Neural cell (in vitro differentiated cells): Measurements from ENCODE around the gene RIC8B.

Experiments
- EP300 ChIP-seq: fragments of 450-650 bp; conservative IDR thresholded peaks from 2 replicates; pipeline ENCODE4 v1.6.1; 2014; ENCODE audit warnings: antibody characterized with exemption, mild to moderate bottlenecking, moderate library complexity; ENCODE audit not compliant: poor library complexity, severe bottlenecking
- EZH2 ChIP-seq: fragments of 200-600, 300-800 bp; shearing (Covaris generic), sonication (generic); IDR thresholded peaks from 2 replicates; pipeline ENCODE4 v1.6.1; 2014; ENCODE audit warnings: antibody characterized with exemption, low read length, borderline replicate concordance, mild to moderate bottlenecking; ENCODE audit not compliant: insufficient read depth, poor library complexity, severe bottlenecking
- MXI1 ChIP-seq: fragments of 450-650 bp; conservative IDR thresholded peaks from 2 replicates; pipeline ENCODE4 v1.6.1; 2014; ENCODE audit warnings: antibody characterized with exemption, mild to moderate bottlenecking; ENCODE audit not compliant: poor library complexity, severe bottlenecking
- POLR2AphosphoS5 ChIP-seq: IDR thresholded peaks from 2 replicates; pipeline ENCODE4 v1.6.1; 2012
- RAD21 ChIP-seq: fragments of 450-650 bp; conservative IDR thresholded peaks from 2 replicates; pipeline ENCODE4 v1.6.1; 2014; ENCODE audit warnings: antibody characterized with exemption, mild to moderate bottlenecking, moderate library complexity
- SMC3 ChIP-seq: fragments of 450-650 bp; conservative IDR thresholded peaks from 2 replicates; pipeline ENCODE4 v1.6.1; 2014; ENCODE audit warnings: antibody characterized with exemption, mild to moderate bottlenecking, moderate library complexity; ENCODE audit not compliant: poor library complexity
- TF ChIP-seq, protein P1 (sequence below): fragments of 450-650 bp; IDR thresholded peaks from 2 replicates; pipeline ENCODE4 v1.5.1; 2014; ENCODE audit warnings: antibody characterized with exemption, mild to moderate bottlenecking, moderate library complexity; ENCODE audit not compliant: poor library complexity, severe bottlenecking
- TF ChIP-seq, protein P2 (sequence below): IDR thresholded peaks from 2 replicates; pipeline ENCODE4 v1.6.1; 2012; ENCODE audit warnings: borderline replicate concordance

DNA sequence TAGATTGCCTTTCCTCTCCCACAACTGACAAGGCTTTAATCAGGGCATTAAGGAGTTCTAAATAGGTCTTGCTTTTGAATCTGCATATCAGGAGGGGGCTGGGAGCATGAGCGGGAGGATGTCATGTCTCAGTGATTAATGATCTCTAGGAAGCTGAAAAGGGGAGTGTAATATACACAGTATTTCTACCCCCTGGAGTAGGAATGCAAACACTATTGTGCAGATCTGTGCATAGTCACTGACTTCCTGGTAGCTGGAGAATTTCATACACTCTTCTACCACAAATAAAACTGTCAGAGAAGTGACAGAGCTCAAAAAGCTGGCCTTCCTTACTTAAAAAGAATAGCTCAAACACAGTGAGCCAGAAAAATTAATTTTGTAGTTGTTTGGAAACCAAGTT lies 65.8 kb downstream of the RIC8B start:
- TF ChIP-seq POLR2AphosphoS5, result no peak
- TF ChIP-seq, protein P1, sequence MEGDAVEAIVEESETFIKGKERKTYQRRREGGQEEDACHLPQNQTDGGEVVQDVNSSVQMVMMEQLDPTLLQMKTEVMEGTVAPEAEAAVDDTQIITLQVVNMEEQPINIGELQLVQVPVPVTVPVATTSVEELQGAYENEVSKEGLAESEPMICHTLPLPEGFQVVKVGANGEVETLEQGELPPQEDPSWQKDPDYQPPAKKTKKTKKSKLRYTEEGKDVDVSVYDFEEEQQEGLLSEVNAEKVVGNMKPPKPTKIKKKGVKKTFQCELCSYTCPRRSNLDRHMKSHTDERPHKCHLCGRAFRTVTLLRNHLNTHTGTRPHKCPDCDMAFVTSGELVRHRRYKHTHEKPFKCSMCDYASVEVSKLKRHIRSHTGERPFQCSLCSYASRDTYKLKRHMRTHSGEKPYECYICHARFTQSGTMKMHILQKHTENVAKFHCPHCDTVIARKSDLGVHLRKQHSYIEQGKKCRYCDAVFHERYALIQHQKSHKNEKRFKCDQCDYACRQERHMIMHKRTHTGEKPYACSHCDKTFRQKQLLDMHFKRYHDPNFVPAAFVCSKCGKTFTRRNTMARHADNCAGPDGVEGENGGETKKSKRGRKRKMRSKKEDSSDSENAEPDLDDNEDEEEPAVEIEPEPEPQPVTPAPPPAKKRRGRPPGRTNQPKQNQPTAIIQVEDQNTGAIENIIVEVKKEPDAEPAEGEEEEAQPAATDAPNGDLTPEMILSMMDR, result no peak
- TF ChIP-seq EP300, result no peak
- TF ChIP-seq EZH2, result no peak
- TF ChIP-seq RAD21, result no peak
- TF ChIP-seq, protein P2, sequence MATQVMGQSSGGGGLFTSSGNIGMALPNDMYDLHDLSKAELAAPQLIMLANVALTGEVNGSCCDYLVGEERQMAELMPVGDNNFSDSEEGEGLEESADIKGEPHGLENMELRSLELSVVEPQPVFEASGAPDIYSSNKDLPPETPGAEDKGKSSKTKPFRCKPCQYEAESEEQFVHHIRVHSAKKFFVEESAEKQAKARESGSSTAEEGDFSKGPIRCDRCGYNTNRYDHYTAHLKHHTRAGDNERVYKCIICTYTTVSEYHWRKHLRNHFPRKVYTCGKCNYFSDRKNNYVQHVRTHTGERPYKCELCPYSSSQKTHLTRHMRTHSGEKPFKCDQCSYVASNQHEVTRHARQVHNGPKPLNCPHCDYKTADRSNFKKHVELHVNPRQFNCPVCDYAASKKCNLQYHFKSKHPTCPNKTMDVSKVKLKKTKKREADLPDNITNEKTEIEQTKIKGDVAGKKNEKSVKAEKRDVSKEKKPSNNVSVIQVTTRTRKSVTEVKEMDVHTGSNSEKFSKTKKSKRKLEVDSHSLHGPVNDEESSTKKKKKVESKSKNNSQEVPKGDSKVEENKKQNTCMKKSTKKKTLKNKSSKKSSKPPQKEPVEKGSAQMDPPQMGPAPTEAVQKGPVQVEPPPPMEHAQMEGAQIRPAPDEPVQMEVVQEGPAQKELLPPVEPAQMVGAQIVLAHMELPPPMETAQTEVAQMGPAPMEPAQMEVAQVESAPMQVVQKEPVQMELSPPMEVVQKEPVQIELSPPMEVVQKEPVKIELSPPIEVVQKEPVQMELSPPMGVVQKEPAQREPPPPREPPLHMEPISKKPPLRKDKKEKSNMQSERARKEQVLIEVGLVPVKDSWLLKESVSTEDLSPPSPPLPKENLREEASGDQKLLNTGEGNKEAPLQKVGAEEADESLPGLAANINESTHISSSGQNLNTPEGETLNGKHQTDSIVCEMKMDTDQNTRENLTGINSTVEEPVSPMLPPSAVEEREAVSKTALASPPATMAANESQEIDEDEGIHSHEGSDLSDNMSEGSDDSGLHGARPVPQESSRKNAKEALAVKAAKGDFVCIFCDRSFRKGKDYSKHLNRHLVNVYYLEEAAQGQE, result no peak
- TF ChIP-seq MXI1, result no peak
- TF ChIP-seq SMC3, result no peak
